CD14-positive monocyte (primary cell): Measurements from ENCODE around the gene WDR86. TPM values are rescaled to one million over a fixed set of nuclear protein-coding genes. Genes with fewer than 3 reads are reported as not detected.

Experiments used
- DNase-seq, 3 donors: peaks; one replicate each; pipeline ENCODE4 v3.0.0-alpha.2; 2011 to 2022
- H2AFZ ChIP-seq: 2 replicates; pipeline ENCODE4 v1.6.0; 2012; ENCODE audit warnings: mild to moderate bottlenecking, low read depth, low read length, inconsistent platforms; ENCODE audit not compliant: insufficient read depth, poor library complexity, severe bottlenecking
- H3K27ac ChIP-seq, 2 donors: 1 replicate in 1 of 2; 2 replicates in 1 of 2; pipeline ENCODE4 v1.5.1; 2012 to 2013; ENCODE audit warnings: low read length in 2 of 2, control low read depth in 1 of 2, inconsistent platforms in 1 of 2, low read depth in 1 of 2, mild to moderate bottlenecking in 1 of 2
- H3K27me3 ChIP-seq, 2 donors: one replicate each; pipeline versions ENCODE4 v1.6.0 to v1.6.1; 2011 to 2013; ENCODE audit warnings: low read length in 2 of 2; ENCODE audit not compliant: control insufficient read depth in 2 of 2, insufficient read depth in 2 of 2
- H3K36me3 ChIP-seq, 2 donors: replicated peaks in 1 of 2; 1 replicate in 1 of 2; 2 replicates in 1 of 2; pipeline versions ENCODE4 v1.5.1 to v1.6.1; 2012 to 2013; ENCODE audit warnings: low read length in 2 of 2, control low read depth in 1 of 2, inconsistent platforms in 1 of 2, mild to moderate bottlenecking in 1 of 2; ENCODE audit not compliant: insufficient read depth in 2 of 2, control insufficient read depth in 1 of 2
- H3K4me1 ChIP-seq, 2 donors: 1 replicate in 1 of 2; 2 replicates in 1 of 2; pipeline versions ENCODE4 v1.5.1 to v1.6.1; 2012 to 2013; ENCODE audit warnings: low read length in 2 of 2, control low read depth in 1 of 2, inconsistent platforms in 1 of 2, mild to moderate bottlenecking in 1 of 2, moderate library complexity in 1 of 2; ENCODE audit not compliant: insufficient read depth in 2 of 2, control insufficient read depth in 1 of 2
- H3K4me2 ChIP-seq: replicated peaks from 2 replicates; pipeline ENCODE3; 2012; ENCODE audit warnings: low read length, moderate library complexity, mild to moderate bottlenecking; ENCODE audit not compliant: poor library complexity, severe bottlenecking; ENCODE audit errors: extremely low read depth
- H3K4me3 ChIP-seq, 3 experiments: fragments of 200-600 bp in 1 of 3; sonication (generic) in 1 of 3; replicated peaks in 1 of 3; 1 replicate in 2 of 3; 2 replicates in 1 of 3; pipeline ENCODE4 v1.5.1; 2011 to 2013; ENCODE audit warnings: low read length in 3 of 3, mild to moderate bottlenecking in 3 of 3, control low read depth in 2 of 3, low read depth in 2 of 3, inconsistent platforms in 1 of 3, moderate library complexity in 1 of 3
- H3K79me2 ChIP-seq: 2 replicates; pipeline ENCODE4 v1.6.0; 2012; ENCODE audit warnings: mild to moderate bottlenecking, control low read depth, inconsistent platforms, low read length, moderate library complexity; ENCODE audit not compliant: insufficient read depth
- H3K9ac ChIP-seq: 2 replicates; pipeline ENCODE4 v1.6.0; 2017; ENCODE audit warnings: low read length, mild to moderate bottlenecking; ENCODE audit not compliant: insufficient read depth, poor library complexity, severe bottlenecking
- H3K9me3 ChIP-seq, 2 donors: replicated peaks in 1 of 2; 1 replicate in 1 of 2; 2 replicates in 1 of 2; pipeline versions ENCODE4 v1.5.1 to v1.6.1; 2012 to 2013; ENCODE audit warnings: low read length in 2 of 2, control low read depth in 1 of 2; ENCODE audit not compliant: control insufficient read depth in 1 of 2, insufficient read depth in 1 of 2
- H4K20me1 ChIP-seq: 2 replicates; pipeline ENCODE4 v1.6.0; 2012; ENCODE audit warnings: mild to moderate bottlenecking, low read length, control low read depth, moderate library complexity; ENCODE audit not compliant: insufficient read depth
- H3K27ac Mint-ChIP-seq, 7 donors: one replicate each; pipeline ENCODE4 v1.8.0; 2020; ENCODE audit warnings: mild to moderate bottlenecking in 7 of 7, mixed read lengths in 7 of 7, moderate library complexity in 6 of 7, inconsistent platforms in 2 of 7
- H3K27me3 Mint-ChIP-seq, 3 donors: one replicate each; pipeline ENCODE4 v1.8.0; 2021 to 2022; ENCODE audit warnings: low read depth in 3 of 3, mild to moderate bottlenecking in 3 of 3, mixed read lengths in 3 of 3, moderate library complexity in 3 of 3, inconsistent platforms in 1 of 3
- H3K36me3 Mint-ChIP-seq, 2 donors: one replicate each; pipeline ENCODE4 v1.8.0; 2020; ENCODE audit warnings: mixed read lengths in 2 of 2, inconsistent platforms in 1 of 2, mild to moderate bottlenecking in 1 of 2
- H3K4me1 Mint-ChIP-seq: one replicate; pipeline ENCODE4 v1.8.0; 2020; ENCODE audit warnings: mild to moderate bottlenecking, mixed read lengths
- H3K4me3 Mint-ChIP-seq, 2 donors: one replicate each; pipeline ENCODE4 v1.8.0; 2020; ENCODE audit warnings: mild to moderate bottlenecking in 2 of 2, mixed read lengths in 2 of 2, moderate library complexity in 1 of 2
- H3K9me3 Mint-ChIP-seq, 7 donors: one replicate each; pipeline ENCODE4 v1.8.0; 2020 to 2022; ENCODE audit warnings: mixed read lengths in 7 of 7, mild to moderate bottlenecking in 6 of 7, moderate library complexity in 6 of 7, inconsistent platforms in 2 of 7
- CTCF ChIP-seq: fragments of 200-600 bp; IDR thresholded peaks from one replicate; pipeline ENCODE4 v1.8.0; 2022; ENCODE audit warnings: antibody characterized with exemption, mild to moderate bottlenecking
- WGBS: methylation state at CpG from one replicate; pipeline ENCODE4 v1.1.5; 2013; ENCODE audit warnings: missing lambda C conversion rate; ENCODE audit not compliant: insufficient coverage; 5-methylcytosine and 5-hydroxymethylcytosine counted together
- intact Hi-C, 2 donors: fragments of 100-400 bp; cut with micrococcal nuclease; formaldehyde crosslinking; loops; one replicate each; pipeline versions ENCODE4 v1.15.0 to v1.15.1; 2023
- polyA plus RNA-seq, 3 donors: library from polyadenylated mRNA; depleted of rRNA in 1 of 3; unstranded in 2 of 3; stranded (reverse) in 1 of 3; fragments of 300-500 nt in 2 of 3; fragments of >200 nt in 1 of 3; fragmentation: Illumina TruSeq in 2 of 3; gene quantifications; 1 replicate in 2 of 3; 2 replicates in 1 of 3; pipeline ENCODE4 v1.2.3, GENCODE V29; 2012 to 2021

WDR86 gene
- polyA plus RNA-seq, 3 donors = 0.11 to 0.30 (median 0.24) TPM

GRCh38 chr7:151349507-151349853 is 60.4 kb downstream of the WDR86 start:
- H3K9me3 Mint-ChIP-seq = no peaks in the 10 kb centered on the region
- H3K4me1 Mint-ChIP-seq = peaks cover 28% of the 10 kb centered on the region
- DNase-seq = no peak
- 39% methylated on average over 4 of the region's 5 CpGs for WGBS
- H3K79me2 ChIP-seq = no peaks in the 10 kb centered on the region
- H3K27me3 ChIP-seq = no peaks in the 10 kb centered on the region
- H3K36me3 Mint-ChIP-seq = peaks cover 50 to 71% of the 10 kb centered on the region in 2 donors
- H3K9ac ChIP-seq = peak overlapping the region; percentile 66
- H3K27me3 Mint-ChIP-seq = peaks cover 0 to 3% (median 2%) of the 10 kb centered on the region in 3 donors
- intact Hi-C loops = loop anchor here in 1 of 2 donors (5.0 kb wide), 1 partner anchor 122 kb away; the partner anchor contains the start of gene ABCF2
- no peak for TF ChIP-seq CTCF
- H3K4me1 ChIP-seq = peaks cover 27 to 29% of the 10 kb centered on the region in 2 donors
- H3K4me2 ChIP-seq = peak overlapping the region; percentile 69
- peak overlapping the region; percentile 90 to 98 (median 97) for H3K27ac Mint-ChIP-seq
- H3K9me3 ChIP-seq = no peaks in the 10 kb centered on the region
- peaks cover 8% of the 10 kb centered on the region for H4K20me1 ChIP-seq
- peak overlapping the region; percentile 67 for H2AFZ ChIP-seq
- peak overlapping the region; percentile 88 to 90 for H3K27ac ChIP-seq
- H3K36me3 ChIP-seq = peaks cover 42 to 76% of the 10 kb centered on the region in 2 donors
- H3K4me3 Mint-ChIP-seq = peak overlapping the region; percentile 86 to 91
- H3K4me3 ChIP-seq = peak overlapping the region; percentile 57 to 75 (median 62)

- DNase-seq = no peak
- Histone ChIP-seq H3K4me1 (peaks cover 27 to 29% of the 10 kb centered on the region in 2 donors), H3K4me3 (no peak overlapping the region), H3K79me2 (no peaks in the 10 kb centered on the region), H3K9ac (no peak overlapping the region), H3K36me3 (peaks cover 38 to 71% of the 10 kb centered on the region in 2 donors), H3K9me3 (no peaks in the 10 kb centered on the region), H3K4me2 (peak overlapping the region; percentile 69), H2AFZ (no peak overlapping the region), H4K20me1 (peaks cover 6% of the 10 kb centered on the region), H3K27ac (peak overlapping the region in 1 of 2 donors; percentile 90), H3K27me3 (no peaks in the 10 kb centered on the region)
- peaks cover 0 to 3% (median 2%) of the 10 kb centered on the region in 3 donors for H3K27me3 Mint-ChIP-seq
- 0% methylated on average over 1 of the region's 4 CpGs for WGBS
- peak overlapping the region in 6 of 7 donors; percentile 46 to 98 (median 83) for H3K27ac Mint-ChIP-seq
- no peaks in the 10 kb centered on the region for H3K9me3 Mint-ChIP-seq
- TF ChIP-seq CTCF = no peak
- H3K4me1 Mint-ChIP-seq = peaks cover 28% of the 10 kb centered on the region
- intact Hi-C loops = loop anchor here in 1 of 2 donors (5.0 kb wide), 1 partner anchor 122 kb away; the partner anchor contains the start of gene ABCF2
- H3K36me3 Mint-ChIP-seq = peaks cover 45 to 65% of the 10 kb centered on the region in 2 donors
- H3K4me3 Mint-ChIP-seq = no peak overlapping the region
These were observed 60.9 kb downstream of the WDR86 start for GRCh38 chr7:151348970-151349369.
